GM12891 (cell line): ENCODE measurements around the gene U2SURP.
"Not testable (repeated sequence)": the region's sequence is repeated elsewhere in the genome, so short reads cannot be mapped to it uniquely, and the experiment has no call there.

Source experiments
- PAX5 ChIP-seq: IDR thresholded peaks from 2 replicates; pipeline ENCODE4 v1.6.1; 2011; ENCODE audit warnings: low read length, moderate library complexity, mild to moderate bottlenecking; ENCODE audit not compliant: insufficient read depth, severe bottlenecking
- POLR2A ChIP-seq: IDR thresholded peaks from 2 replicates; pipeline ENCODE4 v1.6.1; 2011; ENCODE audit warnings: low read depth, low read length, control low read depth
- POLR2AphosphoS5 ChIP-seq: IDR thresholded peaks from 2 replicates; pipeline ENCODE4 v1.6.1; 2011; ENCODE audit warnings: low read depth, low read length, control low read depth
- TAF1 ChIP-seq: IDR thresholded peaks from 2 replicates; pipeline ENCODE4 v1.6.1; 2011; ENCODE audit warnings: low read depth, low read length, control low read depth

DNA sequence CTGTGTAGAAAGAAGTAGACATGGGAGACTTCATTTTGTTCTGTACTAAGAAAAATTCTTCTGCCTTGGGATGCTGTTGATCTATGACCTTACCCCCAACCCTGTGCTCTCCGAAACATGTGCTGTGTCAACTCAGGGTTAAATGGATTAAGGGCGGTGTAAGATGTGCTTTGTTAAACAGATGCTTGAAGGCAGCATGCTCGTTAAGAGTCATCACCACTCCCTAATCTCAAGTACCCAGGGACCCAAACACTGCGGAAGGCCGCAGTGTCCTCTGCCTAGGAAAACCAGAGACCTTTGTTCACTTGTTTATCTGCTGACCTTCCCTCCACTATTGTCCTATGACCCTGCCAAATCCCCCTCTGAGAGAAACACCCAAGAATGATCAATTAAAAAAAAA lies 72.6 kb downstream of the U2SURP start:
- TF ChIP-seq TAF1, POLR2A, PAX5, POLR2AphosphoS5: not testable (repeated sequence)
